Activated CD4-positive, CD25-positive, alpha-beta regulatory T cell treated with anti-CD3 and anti-CD28 coated beads, Interleukin-2, amount 50 U/mL, for 16 hours (primary cell): ENCODE measurements around the gene DGKG.

ENCODE experiments used
- DNase-seq: peaks from one replicate; pipeline ENCODE4 v3.0.0-alpha.2; 2020; ENCODE audit warnings: low read depth, low spot score

Gene DGKG

DNA sequence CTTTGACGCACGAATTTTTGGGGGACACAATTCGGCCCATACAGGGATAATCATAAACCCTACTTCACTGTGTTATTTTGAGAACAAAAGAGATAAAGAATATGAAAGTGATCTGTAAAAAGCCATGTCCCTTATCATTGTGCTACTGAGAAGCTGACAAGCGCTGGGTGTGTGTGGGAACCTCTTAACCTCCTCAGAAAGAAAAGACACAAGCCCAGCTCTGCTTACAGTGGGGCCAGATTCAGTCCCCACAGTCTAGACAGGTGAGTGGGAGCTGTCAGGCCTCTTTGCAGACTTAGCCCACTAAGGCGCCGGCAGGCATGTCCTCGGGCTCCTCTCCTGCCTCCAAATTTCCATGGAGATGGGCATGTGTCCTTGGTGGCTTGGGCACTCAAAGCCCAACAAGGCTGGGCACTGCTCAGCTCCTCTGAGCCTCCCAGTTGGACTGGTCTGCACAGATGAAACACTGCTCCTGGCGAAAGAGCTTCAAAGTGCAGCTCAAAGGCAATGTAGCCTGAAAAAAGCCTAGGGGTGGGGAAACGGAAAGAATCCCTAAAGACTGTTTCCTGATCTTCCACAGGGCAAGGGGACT is 188.7 kb downstream of the DGKG start:
- DNase-seq, result no peak

DNA sequence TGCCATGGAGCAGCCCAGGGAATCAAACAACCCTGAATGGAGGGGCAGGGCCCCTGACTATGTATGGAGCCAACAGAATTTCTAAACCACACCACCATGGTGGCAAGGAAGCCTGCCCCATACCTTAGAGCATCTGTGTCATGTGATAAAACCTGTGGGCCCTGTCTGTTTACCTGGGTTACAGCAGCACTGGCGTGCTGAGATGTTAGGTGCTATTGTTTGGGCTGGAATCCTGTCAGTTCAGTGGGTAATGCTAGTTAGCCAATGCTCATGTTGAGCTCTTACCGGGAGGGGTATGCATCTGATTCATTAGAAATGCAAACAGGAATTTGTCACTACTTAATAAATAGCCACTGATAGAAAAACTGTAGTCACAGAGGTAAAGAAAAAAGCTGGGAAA is 189.7 kb downstream of the DGKG start:
- DNase-seq, result no peak

DNA sequence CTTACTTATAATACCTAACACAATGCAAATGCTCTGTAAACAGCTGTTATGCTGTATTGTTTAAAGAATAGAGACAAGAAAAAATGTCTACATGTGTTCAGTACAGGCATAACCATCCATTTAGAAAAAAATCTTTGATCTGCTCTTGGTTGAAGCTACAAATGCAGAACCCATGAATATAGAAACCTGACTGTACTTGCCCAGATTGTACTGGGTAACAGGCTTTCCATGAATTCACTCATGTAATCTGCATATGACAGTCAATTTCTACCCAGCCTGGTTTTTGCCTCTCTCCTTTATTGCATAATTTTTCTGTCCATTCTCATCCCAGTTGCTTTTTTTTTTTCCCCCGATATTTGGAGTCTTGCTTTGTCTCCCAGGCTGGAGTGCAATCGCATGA is 190.5 kb downstream of the DGKG start:
- no peak for DNase-seq

DNA sequence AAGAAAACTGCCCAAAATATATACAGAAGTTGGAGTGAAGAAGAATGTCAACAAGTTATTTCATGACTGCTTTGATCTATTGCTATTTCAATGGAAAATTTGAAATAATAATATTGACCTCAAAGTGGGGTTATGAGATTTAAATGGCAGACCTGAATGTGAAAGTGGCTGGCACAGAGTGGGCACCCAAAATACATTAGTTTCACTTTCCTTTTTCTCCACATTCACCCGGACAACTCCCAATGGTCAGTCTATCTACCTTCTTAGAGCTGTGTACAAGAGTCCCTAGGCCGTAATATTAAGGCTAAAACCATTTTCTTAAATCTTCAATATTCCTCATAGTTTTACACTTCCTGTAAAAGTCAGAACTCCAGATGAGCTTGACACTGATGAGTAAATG is 191.5 kb downstream of the DGKG start:
- DNase-seq, result no peak

DNA sequence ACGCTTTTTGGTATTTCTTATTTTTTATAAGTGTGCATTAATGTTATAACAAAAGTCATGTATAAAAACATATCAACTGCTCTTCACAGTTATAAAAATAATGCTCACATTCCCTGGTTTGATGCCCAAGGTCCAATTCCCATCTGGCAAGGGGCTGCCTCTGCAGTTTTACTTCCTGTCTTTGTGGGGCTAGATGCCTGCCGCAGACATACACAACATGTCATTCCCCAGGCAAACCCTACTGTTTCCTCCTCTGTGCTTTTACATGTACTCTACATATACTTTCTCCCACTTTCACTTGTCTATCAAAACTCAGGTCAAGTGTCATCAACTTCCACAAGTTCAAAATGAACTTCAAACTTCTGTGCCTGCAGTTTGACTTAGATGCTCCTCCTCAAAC is 192.7 kb downstream of the DGKG start:
- DNase-seq, result no peak

DNA sequence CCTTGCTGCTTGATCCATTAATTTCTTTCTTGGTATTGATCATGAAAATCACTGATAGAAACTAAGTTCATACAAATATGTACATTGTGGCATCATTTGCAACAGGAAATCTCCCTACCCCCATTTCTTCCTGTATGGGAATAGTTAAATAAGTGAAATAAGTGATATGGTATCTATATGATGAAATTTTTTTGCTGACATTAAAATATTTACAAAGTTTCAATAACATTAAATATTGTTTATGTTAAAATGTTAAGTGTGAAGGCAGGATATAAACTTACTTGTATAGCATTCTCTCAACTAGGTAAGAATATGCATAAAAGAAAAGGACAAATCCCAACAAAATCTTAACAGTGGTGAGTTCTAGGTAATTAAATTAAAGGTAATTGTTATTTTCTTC is 193.1 kb downstream of the DGKG start:
- no peak for DNase-seq

DNA sequence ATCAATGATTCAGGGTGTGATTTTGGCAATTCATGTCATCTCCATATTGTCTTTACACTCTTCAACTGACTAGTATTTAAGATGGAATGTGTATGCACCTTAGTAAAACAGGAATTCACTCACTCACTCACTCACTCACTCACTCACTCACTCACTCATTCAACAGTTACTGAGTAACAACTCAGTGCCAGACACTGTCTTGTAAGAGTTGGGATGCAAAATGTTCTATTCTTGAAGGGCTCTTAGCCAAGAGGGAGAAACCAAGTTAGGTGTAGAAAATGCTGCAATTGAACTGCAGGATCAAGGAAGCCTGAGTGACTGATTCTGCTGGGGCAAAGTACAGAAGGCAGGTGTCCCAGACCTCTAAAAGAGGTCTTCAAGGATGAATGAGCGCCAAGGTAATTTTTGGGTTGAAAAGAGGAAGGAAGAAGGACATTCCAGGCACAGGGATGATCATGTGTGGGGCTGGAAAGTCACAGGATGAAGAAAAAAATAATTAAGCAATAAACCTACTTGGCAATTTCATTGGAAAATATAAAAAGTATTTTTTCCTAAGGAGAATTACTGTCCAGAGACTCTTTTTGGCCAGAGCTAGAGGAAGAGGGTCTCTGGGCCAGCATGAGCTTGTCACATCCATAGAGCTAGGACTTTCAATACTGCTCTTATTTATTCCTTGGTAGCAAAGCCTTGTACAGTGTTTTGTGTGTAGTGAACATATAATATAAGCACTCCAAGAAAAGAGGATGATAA is 194.2 kb downstream of the DGKG start:
- no peak for DNase-seq

DNA sequence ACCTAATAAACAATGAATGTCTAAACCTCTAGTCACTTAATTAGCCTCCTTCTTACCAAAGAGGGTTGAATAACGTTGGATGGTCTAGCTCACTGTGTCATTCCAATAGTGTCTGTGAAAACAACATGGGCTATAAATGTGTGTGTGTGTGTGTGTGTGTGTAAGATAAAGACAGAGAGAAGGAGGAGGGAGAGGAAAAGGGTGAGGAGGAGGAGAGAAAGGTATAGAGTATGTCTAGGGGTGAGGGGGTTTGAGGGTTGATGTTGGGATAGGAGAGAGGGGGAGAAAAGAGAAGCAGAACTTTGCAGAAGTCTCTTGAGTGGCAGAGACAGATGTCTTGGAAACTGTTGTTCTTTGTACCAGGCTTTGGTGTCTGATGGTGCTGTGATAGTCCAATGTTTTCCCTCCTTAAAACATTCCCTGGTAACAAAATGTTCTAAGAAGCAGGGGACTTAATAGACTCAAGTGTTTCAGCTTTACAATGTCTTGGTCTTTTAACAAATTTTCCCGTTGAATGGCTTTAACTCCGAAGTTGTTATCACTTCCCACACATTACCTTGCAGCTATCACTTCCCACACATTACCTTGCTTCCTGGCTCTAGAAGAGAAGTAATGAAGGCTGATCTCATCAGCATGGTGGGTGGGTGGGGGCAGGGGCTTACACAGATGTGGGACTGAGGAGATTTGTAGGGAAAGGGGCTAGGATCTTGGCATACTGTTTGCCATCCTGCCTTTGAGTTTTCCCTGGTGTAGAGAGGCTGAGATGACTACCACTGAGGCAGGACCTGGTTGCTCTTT is 195.3 kb downstream of the DGKG start:
- DNase-seq, result no peak

DNA sequence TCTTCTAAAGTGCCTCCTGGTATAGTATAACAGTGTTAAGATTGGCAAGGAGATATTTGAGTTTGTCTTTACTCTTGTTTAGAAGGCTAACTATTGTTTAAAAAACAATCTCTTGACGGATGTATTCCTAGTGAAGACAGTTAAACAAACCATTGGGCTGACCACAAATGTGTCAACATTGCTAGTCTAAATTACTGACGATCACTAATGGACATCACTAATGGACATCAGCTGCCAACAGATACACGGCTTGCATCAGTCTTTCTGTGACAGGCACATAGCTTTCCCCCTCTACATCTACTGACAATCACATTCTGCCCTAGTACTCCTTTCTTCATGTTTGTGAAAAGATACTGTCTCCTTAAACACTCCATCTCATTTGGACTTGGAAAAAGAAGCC is 196.0 kb downstream of the DGKG start:
- no peak for DNase-seq

DNA sequence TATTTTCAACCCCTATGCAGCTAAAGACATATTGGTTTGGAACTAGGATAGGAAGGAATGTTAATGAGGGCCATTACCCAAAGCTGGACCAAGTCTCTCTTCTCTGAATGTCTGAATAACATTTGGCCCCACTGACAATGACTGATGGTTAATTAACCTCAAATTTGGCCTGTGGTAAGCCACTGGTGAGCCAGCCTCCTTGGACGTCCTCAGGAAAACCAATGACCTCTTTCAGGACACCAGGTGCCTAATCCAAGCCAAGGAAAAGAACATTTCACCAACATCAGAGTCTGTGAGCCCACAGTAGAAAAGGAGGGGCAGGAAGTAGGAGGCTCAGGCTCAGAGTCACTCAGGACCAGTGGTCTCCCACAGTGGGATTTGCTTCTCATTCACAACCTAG is 196.7 kb downstream of the DGKG start:
- DNase-seq, result no peak

DNA sequence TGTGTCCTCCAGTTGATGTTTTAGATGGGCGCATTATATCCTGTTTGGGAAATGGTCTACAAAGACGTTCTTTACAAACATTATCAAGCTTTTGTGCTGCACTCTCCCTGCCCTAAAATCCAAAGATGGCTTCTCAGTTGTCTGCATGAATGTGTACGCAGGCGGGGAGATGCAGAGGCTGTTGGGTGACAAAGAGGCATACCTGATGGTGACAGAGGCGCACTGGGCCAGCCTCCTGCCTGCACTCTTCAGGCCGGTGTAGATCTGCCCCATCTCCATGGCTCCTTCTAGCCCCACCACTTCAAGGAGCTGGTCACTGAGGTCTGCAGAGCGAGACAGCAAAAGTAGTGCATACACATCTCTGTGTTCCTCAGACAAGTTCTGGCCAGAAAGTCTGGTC is 197.3 kb downstream of the DGKG start:
- no peak for DNase-seq

DNA sequence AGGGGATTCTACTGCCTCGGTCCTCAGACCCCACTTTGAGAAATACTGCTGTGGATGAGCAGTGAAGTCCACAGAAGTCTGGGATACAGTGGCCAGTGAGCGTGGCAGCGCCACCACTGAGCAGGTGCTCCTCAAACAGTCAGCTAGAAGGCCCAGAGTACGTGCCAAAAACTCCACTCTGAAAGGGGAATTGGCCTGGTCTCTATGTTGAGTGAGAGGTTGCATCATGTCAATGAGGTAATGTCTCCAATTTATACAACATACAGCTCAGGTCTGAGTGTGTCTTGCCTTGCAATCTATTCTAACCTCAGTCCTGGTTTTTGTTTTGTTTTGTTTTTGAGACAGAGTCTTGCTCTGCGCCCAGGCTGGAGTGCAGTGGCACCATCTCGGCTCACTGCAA is 199.8 kb downstream of the DGKG start:
- no peak for DNase-seq

DNA sequence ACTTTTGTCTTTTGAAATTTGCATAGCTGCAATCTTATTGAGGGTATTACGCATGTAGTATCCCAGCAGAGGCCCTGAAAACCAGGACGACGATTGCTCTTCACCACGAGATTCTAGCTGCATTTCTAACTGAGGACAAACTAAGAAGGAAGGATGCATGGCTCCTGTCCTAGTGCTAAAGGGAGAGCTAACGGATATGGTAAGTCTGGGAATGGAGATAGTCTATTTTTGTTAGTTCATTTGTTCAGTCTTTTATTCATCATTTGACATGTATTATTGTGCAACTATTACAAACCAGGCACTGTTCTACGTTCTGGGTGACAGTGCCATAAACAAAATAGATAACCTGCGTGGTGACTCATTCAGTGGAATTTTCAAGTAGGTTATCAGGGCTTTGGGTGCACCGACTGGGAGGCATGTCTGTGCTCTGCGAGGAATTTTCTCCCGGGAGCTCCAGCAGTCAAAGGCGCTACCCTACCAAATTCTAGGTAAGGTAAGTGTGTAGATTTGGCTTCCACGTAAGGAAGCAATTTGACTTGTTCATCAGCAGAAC is 201.3 kb downstream of the DGKG start:
- no peak for DNase-seq

DNA sequence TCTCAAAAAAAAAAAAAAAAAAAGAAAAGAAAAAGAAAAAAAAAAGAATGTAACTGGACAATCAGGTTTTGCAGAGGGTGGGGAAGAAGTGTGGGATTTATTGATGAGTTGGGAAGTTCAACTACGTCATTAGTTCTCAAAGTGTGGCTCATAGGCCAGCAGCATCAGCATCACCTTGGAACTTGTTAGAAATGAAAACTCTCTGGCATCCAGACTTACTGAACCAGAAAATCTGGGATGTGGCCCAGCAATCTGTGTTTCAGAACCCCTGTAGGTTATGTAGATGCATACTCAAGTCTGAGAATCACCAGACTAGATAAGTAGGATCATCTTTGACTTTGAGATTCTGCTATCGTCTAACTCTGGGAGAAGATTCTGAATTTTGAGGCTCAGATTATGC is 207.4 kb downstream of the DGKG start:
- DNase-seq, result no peak

DNA sequence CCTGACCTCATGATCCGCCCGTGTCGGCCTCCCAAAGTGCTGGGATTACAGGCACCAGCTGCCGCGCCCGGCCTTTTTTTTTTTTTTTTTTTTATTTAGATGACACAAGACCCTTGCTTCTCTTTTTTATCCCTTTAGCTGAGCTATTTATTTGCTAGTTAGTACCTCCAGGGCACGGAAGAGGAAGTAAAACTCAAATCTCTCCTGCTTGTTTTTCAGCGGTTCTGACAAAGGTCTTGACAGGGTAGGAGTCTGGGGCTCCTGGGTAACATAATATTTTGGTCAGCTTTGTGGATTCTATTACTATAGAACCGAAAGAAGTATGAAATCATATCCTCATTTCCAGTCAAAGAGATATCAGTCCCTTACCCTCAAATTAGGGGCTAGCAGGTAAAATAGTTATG is 209.1 kb downstream of the DGKG start:
- no peak for DNase-seq

DNA sequence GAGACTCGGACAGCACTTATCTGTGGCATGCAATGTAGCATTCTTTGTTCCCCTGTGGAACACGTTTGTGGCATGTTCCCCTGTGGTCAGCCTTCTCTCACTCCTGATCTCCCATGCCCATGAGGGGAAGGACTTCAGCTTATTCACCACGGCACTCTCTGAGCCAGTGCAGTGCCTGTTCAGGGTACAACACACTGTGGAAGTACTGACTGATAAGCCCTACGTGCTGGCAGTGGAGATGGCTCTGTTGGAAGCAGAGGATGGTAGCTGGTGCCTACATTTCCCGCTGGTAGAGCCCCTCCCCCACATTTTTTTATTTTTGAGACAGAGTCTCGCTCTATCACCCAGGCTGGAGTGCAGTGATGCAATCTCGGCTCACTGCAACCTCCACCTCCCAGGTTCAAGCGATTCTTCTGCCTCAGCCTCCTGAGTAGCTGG is 209.7 kb downstream of the DGKG start:
- DNase-seq, result no peak

DNA sequence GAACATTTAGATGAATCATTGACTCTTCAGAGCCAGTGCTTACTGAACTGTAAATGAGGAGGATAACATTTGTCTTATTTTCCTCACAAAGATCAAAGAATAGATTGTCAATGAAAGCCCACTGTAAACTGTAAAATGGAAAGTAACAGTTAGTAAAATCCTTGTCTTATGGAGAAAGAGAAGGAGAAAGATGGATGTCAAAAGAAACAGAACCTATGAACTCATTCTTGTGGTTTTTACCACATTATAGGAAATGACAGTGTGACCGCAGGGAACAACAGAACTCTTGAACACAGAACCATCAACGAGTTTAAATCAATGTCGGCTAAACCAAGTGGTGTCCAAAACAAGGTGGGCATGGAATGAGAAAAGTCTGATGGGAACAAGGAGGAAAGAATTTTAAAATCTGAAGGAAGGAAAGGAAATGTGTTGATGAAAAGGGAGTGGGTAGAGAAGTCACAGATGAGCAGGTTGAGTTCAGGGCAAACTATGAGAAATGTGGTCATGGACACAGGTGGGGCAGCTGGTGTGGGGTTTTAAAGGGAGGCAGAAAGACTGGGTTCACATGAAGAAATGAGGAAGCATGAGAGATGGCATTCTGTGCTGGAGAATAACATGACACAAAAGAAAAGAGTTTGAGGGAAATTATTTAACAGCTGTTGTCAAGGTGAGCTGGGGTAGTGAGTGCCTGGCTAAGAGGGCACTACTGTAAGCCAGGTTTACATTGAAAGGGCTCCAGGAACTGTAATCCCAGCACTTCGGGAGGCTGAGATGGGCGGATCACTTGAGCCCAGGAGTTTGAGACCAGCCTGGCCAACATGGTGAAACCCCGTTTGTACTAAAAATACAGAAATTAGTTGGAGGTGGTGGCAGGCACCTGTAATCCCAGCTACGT is 210.7 kb downstream of the DGKG start:
- DNase-seq, result no peak

DNA sequence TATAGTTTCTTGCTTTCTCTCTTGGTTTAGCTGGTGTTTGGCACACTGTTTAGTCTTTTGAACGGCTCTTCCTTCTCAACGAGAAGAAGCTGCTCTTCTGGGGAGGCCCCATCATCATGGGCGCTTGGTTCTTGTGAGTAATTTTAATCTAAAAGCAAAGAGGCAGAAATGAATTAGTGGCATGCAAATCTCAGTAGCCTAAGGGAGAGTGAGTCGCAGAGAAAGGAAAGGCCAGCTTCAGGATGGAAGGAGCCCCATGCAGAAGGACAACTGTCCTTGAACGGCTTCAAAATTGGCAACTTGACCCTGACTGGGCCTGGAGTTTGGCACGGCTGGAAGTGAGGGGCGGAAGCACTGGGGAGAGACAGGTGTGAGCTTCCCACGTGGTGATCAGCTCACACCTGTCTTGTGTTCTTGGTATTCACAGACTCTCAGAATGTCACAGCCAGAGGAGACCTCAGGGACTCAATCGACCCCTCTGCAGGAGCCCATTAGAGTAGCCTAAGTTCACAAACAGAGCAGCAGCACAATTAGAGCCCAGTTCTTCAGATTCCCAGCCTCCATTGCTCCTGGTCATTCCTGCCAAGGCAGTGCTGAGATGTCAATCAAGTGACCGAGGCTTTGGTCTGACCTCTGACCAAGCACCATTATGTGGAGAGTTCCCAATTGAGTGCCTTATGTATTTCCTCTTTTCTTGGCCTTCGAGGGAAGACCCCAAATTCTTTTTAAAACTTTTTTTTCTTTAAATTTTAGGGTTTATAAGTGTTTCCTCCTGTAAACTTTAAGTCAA is 211.8 kb downstream of the DGKG start:
- no peak for DNase-seq

DNA sequence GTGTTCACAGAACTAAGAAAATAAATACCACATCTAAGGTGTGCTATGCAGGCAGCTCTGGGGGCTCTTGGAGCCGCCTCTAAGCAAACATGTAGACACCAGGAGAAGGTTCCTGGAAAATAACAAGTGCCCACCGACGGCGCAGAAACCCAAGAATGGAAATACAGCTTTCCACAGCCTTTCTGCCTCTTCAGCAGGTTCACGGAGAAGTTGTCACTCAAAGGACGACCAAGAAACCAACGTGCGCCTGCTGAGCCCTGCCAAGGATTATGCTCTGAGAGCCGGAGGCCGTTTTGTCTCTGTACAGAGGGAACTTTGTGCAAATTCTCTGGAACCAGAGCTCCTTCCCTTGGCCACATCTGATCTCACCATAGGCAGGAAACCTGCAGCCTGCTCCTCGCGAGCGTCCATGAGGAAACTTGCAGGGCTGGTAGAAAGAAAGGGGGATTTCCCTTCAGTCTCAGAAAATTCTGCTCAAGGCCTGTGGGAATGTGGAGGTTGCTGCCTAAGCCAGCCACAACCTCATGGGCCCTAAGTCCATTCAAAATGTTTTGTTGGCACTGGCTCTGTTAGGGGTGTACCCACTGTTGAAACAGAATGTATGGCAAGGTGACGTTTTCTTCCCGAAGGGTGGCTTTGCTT is 212.6 kb downstream of the DGKG start:
- no peak for DNase-seq

DNA sequence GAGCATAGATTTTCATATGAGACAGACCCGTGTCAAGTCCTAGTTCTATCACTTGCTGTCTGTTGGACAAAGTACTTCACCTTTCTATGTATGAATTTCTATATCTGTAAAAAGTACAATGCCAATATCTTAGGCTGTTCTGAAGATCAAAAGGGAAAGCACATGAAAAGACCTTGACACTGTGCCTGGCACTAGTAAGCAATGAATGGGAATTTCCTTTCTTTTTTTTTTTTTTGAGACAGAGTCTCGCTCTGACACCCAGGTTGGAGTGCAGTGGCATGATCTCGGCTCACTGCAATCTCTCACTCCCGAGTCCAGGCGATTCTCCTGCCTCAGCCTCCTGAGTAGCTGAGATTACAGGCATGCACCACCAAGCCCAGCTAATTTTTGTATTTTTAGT is 217.8 kb downstream of the DGKG start:
- no peak for DNase-seq
